MM.1S (cell line): Measurements from ENCODE around the gene CCDC187.

Experiments
- CTCF ChIP-seq: fragments of 300-600 bp; sonication (generic); IDR thresholded peaks from 2 replicates; pipeline ENCODE4 v1.5.1; 2016; ENCODE audit warnings: antibody characterized with exemption, low read length, mixed read lengths
- EZH2 ChIP-seq: fragments of 300-600 bp; sonication (generic); optimal IDR thresholded peaks from 2 replicates; pipeline ENCODE3; 2017; ENCODE audit warnings: low read depth, mild to moderate bottlenecking, antibody characterized with exemption, low read length, mixed read lengths
- EZH2phosphoT487 ChIP-seq: fragments of 300-600 bp; sonication (generic); IDR thresholded peaks from 2 replicates; pipeline ENCODE4 v1.6.1; 2018; ENCODE audit warnings: antibody characterized with exemption, low read length

DNA sequence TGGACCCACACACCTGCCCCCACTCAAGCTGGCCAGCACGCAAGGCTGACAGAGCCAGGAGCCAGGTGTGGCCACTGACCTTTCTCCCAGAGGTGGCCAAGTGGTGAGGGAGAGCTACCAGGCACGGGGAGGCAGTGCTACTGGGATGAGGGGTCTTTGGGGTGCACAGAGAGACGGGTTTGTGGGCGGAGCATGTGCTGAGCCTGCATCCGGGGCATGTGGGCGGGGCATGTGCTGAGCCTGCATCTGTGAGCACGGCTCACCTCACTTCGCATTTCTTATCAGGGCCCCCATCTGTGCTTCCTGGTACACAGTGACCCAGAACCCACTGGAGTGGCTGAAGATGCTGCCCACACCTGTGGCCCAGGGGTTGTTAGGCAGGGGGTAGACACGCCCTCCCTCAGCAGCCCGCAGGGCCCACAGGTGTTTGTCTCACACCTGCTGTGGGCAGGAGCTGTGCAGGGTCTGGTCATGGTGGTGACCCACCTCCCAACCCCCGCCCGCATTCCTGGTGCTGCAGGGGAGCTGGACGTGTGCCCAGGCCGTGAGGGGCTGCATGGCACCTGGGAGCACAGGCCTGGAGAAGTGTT is 21.5 kb downstream of the CCDC187 start:
- no peak for TF ChIP-seq CTCF
- TF ChIP-seq EZH2, result no peak
- TF ChIP-seq EZH2phosphoT487, result no peak
